Glutamatergic neuron (in vitro differentiated cells): ENCODE measurements around the gene CCDC50. TPM values are rescaled to one million over a fixed set of nuclear protein-coding genes. Genes with fewer than 3 reads are reported as not detected.

Experiments
- DNase-seq: peaks from one replicate; pipeline ENCODE4 v3.0.0; 2022
- H3K27ac Mint-ChIP-seq: one replicate; pipeline ENCODE4 v1.8.0; 2020; ENCODE audit warnings: mild to moderate bottlenecking, mixed read lengths, inconsistent platforms; ENCODE audit not compliant: unreplicated experiment
- H3K27me3 Mint-ChIP-seq: one replicate; pipeline ENCODE4 v1.8.0; 2020; ENCODE audit warnings: mild to moderate bottlenecking, moderate library complexity, mixed read lengths, inconsistent platforms; ENCODE audit not compliant: unreplicated experiment
- H3K36me3 Mint-ChIP-seq: one replicate; pipeline ENCODE4 v1.8.0; 2020; ENCODE audit warnings: mild to moderate bottlenecking, mixed read lengths, inconsistent platforms; ENCODE audit not compliant: unreplicated experiment
- H3K4me1 Mint-ChIP-seq: one replicate; pipeline ENCODE4 v1.8.0; 2020; ENCODE audit warnings: mild to moderate bottlenecking, low read depth, mixed read lengths, inconsistent platforms; ENCODE audit not compliant: unreplicated experiment
- H3K4me3 Mint-ChIP-seq: one replicate; pipeline ENCODE4 v1.8.0; 2020; ENCODE audit warnings: mild to moderate bottlenecking, mixed read lengths, inconsistent platforms; ENCODE audit not compliant: unreplicated experiment
- H3K9me3 Mint-ChIP-seq: one replicate; pipeline ENCODE4 v1.8.0; 2020; ENCODE audit warnings: mild to moderate bottlenecking, moderate library complexity, mixed read lengths, inconsistent platforms; ENCODE audit not compliant: unreplicated experiment
- total RNA-seq: library from RNA; stranded (reverse); fragmentation: NEBNext Ultra II Directional; extraction: Animal tissue kit (Norgen Biotek cat#: 25700); gene quantifications from one replicate; pipeline ENCODE4 v1.2.1, GENCODE V29; 2021; ENCODE audit not compliant: unreplicated experiment
- TF ChIP-seq, protein P1 (sequence below): fragments of 200-600 bp; sonication (generic); IDR thresholded peaks from one replicate; pipeline ENCODE4 v1.5.0; 2021; ENCODE audit not compliant: partially characterized antibody, unreplicated experiment

Gene CCDC50
- total RNA-seq, 1 donor from 2014 or later, result 144 TPM

DNA sequence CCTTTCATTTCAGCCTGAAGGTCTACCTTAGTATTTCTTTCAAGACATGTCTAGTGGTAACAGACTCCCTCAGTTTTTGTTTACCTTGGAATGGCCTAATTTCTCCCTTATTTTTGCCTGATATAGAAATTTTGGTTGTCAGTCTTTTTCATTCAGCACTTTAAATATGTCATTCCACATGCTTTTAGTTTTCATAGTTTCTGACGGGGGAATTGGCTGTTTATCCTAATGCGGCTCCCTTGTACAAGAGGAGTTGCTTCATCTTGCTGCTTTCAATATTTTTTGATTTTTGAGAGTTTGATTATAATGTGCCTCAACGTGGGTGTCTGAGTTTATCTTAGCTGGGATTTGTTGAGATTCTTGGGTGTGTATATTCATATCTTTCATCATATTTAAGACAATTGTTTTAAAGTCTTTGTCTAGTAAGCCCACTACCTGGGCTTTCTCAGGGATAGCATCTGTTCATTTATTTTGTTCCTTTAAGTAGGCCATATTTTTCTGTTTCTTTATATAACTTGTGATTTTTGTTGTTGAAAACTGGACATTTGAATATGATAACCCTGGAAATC is 80.7 kb downstream of the CCDC50 start:
- TF ChIP-seq, protein P1, sequence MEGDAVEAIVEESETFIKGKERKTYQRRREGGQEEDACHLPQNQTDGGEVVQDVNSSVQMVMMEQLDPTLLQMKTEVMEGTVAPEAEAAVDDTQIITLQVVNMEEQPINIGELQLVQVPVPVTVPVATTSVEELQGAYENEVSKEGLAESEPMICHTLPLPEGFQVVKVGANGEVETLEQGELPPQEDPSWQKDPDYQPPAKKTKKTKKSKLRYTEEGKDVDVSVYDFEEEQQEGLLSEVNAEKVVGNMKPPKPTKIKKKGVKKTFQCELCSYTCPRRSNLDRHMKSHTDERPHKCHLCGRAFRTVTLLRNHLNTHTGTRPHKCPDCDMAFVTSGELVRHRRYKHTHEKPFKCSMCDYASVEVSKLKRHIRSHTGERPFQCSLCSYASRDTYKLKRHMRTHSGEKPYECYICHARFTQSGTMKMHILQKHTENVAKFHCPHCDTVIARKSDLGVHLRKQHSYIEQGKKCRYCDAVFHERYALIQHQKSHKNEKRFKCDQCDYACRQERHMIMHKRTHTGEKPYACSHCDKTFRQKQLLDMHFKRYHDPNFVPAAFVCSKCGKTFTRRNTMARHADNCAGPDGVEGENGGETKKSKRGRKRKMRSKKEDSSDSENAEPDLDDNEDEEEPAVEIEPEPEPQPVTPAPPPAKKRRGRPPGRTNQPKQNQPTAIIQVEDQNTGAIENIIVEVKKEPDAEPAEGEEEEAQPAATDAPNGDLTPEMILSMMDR, result no peak
- peaks cover 10% of the 10 kb centered on the region for H3K4me1 Mint-ChIP-seq
- no peak for DNase-seq
- H3K27me3 Mint-ChIP-seq, result peaks cover 3% of the 10 kb centered on the region
- peaks cover 21% of the 10 kb centered on the region for H3K36me3 Mint-ChIP-seq
- no peak overlapping the region for H3K27ac Mint-ChIP-seq
- H3K9me3 Mint-ChIP-seq, result peaks cover 4% of the 10 kb centered on the region
- H3K4me3 Mint-ChIP-seq, result no peak overlapping the region

DNA sequence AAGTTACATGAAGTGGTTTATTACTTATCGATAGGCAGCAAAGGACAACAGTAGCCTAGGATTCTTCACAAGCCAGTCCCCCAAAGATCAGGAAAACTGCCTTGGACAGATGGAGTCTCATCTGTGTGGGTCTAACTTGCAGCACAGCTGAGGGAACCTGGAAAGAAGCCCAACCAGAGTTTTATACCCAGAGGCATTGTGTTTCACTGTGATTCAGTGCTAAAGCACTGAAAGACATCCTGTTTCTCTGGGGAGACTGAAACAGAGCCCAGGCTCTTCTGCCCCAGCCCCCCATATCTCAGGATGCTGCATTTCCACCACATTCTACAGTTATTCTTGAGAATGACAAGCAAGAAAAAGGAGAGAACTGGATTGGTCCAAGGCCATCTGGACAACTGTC is 83.6 kb downstream of the CCDC50 start:
- H3K9me3 Mint-ChIP-seq, result peaks cover 4% of the 10 kb centered on the region
- DNase-seq, result peak; percentile 30
- peaks cover 3% of the 10 kb centered on the region for H3K27me3 Mint-ChIP-seq
- H3K4me1 Mint-ChIP-seq, result peaks cover 10% of the 10 kb centered on the region
- peak overlapping the region; percentile 80 for H3K27ac Mint-ChIP-seq
- no peak overlapping the region for H3K4me3 Mint-ChIP-seq
- peaks cover 17% of the 10 kb centered on the region for H3K36me3 Mint-ChIP-seq
- TF ChIP-seq, protein P1, result no peak

DNA sequence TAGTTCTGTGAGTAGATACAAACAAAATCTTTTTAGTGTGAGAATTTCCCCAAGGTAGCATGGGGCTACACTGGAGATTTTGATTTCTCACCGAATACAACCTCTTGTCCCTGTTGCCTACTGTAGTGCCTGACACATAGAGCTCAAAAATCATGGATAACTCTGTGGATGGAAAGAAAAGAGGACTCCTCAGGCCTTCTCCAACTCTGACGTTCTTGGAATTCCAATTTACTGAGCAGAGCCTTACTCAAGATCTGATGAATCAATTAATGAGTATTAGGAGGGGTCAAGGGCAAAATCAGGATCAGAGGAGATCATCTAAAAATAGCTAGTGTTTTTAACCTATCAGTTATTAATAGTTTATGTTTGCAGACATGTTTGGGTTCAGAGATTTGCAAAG is 85.1 kb downstream of the CCDC50 start:
- H3K9me3 Mint-ChIP-seq, result peaks cover 4% of the 10 kb centered on the region
- peaks cover 16% of the 10 kb centered on the region for H3K36me3 Mint-ChIP-seq
- TF ChIP-seq, protein P1, result no peak
- no peak overlapping the region for H3K4me3 Mint-ChIP-seq
- DNase-seq, result no peak
- no peak overlapping the region for H3K27ac Mint-ChIP-seq
- H3K27me3 Mint-ChIP-seq, result peaks cover 3% of the 10 kb centered on the region
- H3K4me1 Mint-ChIP-seq, result peaks cover 10% of the 10 kb centered on the region

DNA sequence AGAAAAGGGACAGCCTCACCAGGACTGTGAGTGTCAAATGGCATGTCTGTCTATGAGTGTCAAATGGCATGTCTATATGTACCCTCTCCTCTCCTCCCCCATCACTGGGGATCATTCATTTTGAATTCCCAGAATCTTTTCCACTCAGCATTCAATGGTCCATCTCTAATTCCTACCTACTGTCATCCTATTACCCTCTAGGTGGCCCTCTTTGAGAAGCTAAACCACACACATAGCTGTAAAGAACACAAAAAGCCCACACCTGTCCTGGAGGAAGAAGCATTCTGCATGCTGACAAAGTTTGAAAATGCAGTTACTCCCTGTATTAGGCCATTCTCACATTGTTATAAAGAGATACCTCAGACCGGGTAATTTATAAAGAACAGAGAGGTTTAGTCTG is 85.5 kb downstream of the CCDC50 start:
- Mint-ChIP-seq H3K36me3 (peaks cover 12% of the 10 kb centered on the region), H3K4me3 (no peak overlapping the region), H3K4me1 (peaks cover 10% of the 10 kb centered on the region), H3K27me3 (peaks cover 3% of the 10 kb centered on the region), H3K9me3 (peaks cover 4% of the 10 kb centered on the region), H3K27ac (no peak overlapping the region)
- TF ChIP-seq, protein P1, result no peak
- DNase-seq, result no peak

DNA sequence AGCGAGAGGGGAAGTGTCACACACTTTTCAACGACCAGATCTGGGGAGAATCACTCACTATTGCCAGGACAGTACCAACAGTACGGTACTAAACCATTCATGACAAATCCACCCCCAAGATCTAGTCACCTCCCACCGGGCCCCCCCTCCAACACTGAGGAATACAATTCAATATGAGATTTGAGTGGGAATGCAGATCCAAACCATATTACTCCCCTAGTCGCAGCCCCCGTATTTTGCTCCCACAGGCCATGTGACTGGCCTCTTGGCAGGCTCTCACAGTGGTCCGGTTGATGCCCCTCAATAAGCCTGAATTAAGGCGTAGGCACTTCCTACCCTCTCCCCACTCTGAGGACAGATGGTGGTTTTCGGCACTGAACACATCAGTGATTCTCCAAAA is 86.4 kb downstream of the CCDC50 start:
- Mint-ChIP-seq H3K4me1 (peaks cover 10% of the 10 kb centered on the region), H3K27me3 (peaks cover 3% of the 10 kb centered on the region), H3K27ac (no peak overlapping the region), H3K9me3 (peaks cover 4% of the 10 kb centered on the region), H3K4me3 (no peak overlapping the region), H3K36me3 (peaks cover 4% of the 10 kb centered on the region)
- TF ChIP-seq, protein P1, result no peak
- DNase-seq, result no peak
